ENCODE data around the gene MAPK8IP2. TPM values are rescaled to one million over a fixed set of nuclear protein-coding genes. Genes with fewer than 3 reads are reported as not detected.

MAPK8IP2 gene
- total RNA-seq, 4 donors from 2014 or later = 1.3 to 2.9 (median 1.7) TPM

DNA sequence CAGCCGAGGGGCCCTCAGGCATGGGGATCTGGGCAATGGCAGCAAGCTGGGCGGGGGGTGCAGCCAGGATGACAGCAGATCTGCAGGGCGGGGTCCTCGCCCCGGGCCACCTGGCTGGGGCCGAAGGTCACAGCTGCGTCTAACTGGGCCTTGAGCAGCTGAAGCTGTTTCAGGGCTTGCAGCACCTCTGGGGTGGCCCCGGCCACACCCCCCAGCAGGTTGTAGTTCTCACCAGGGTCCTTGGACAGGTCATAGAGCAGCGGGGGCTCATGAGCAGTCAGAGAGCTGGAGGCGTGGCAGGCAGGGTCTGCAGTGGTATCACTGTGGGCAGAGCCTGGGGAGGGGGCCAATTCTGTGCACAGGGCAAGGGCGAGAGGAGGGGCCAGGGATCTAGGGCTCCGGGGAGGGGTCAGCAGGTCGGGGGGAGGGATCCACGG, 24.6 kb downstream of the MAPK8IP2 start:
- peaks cover 4 to 24% (median 14%) of the 10 kb centered on the region in 3 donors for H3K36me3 ChIP-seq
- H3K27me3 ChIP-seq = peaks cover 0 to 10% (median 0%) of the 10 kb centered on the region in 4 donors
- no peak for TF ChIP-seq POLR2A (IDR thresholded peaks at IDR 0.05)
- TF ChIP-seq, protein P1, sequence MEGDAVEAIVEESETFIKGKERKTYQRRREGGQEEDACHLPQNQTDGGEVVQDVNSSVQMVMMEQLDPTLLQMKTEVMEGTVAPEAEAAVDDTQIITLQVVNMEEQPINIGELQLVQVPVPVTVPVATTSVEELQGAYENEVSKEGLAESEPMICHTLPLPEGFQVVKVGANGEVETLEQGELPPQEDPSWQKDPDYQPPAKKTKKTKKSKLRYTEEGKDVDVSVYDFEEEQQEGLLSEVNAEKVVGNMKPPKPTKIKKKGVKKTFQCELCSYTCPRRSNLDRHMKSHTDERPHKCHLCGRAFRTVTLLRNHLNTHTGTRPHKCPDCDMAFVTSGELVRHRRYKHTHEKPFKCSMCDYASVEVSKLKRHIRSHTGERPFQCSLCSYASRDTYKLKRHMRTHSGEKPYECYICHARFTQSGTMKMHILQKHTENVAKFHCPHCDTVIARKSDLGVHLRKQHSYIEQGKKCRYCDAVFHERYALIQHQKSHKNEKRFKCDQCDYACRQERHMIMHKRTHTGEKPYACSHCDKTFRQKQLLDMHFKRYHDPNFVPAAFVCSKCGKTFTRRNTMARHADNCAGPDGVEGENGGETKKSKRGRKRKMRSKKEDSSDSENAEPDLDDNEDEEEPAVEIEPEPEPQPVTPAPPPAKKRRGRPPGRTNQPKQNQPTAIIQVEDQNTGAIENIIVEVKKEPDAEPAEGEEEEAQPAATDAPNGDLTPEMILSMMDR (IDR thresholded peaks at IDR 0.05) = no peak
- H3K9me3 ChIP-seq = no peaks in the 10 kb centered on the region
- H3K4me1 ChIP-seq = peaks cover 35 to 64% (median 41%) of the 10 kb centered on the region in 3 donors
- H3K4me3 ChIP-seq = no peak overlapping the region
- 64 to 81% methylated on average over 3 to 4 of the region's 14 CpGs for WGBS, 2 donors
- intact Hi-C loops (cut with DNase I) = no loop called here
- DNase-seq = no peak
- H3K27ac ChIP-seq = no peak overlapping the region

DNA sequence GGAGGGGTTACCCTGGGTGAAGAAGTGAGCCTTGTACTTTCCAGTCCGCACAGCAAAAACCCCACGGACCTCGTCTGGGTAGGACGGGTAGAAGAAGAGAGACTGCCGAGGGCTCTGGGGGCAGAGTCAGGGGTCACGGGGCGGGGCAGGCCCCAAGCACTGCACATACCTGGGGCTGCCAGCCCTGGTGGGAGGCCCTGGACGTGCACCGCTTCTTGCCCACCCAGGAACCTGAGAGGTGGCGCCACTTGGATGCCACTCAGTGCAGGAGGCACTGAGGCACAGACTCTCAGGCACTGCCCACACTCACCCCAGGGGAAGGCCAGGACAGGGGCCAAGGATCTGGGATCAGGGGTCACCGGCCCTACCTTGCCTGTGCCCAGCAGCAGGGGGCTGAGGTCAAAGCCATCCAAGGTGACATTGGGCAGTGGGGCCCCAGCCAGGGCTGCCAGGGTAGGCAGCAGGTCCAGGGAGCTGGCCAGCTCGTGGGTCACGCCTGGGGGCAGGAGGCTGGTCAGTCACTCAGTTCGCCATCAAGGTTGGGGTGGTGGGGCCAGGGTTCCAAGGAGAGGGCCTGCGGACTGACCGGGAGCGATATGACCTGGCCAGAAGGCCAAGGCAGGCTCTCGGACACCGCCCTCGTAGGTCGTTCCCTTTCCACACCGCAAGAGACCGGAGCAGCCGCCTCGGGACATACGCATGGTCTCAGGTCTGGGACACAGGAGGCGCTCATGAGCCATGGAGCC, 25.1 kb downstream of the MAPK8IP2 start:
- Histone ChIP-seq H3K27ac (no peak overlapping the region), H3K4me1 (peaks cover 32 to 62% (median 37%) of the 10 kb centered on the region in 3 donors), H3K9me3 (no peaks in the 10 kb centered on the region), H3K36me3 (peaks cover 4 to 24% (median 14%) of the 10 kb centered on the region in 3 donors), H3K4me3 (no peak overlapping the region), H3K27me3 (peaks cover 0 to 8% (median 0%) of the 10 kb centered on the region in 4 donors)
- intact Hi-C loops (cut with DNase I) = no loop called here
- 80 to 90% methylated on average over 2 to 6 of the region's 27 CpGs for WGBS, 2 donors
- TF ChIP-seq, protein P1 (IDR thresholded peaks at IDR 0.05) = no peak
- TF ChIP-seq POLR2A (IDR thresholded peaks at IDR 0.05) = no peak
- DNase-seq = no peak

DNA sequence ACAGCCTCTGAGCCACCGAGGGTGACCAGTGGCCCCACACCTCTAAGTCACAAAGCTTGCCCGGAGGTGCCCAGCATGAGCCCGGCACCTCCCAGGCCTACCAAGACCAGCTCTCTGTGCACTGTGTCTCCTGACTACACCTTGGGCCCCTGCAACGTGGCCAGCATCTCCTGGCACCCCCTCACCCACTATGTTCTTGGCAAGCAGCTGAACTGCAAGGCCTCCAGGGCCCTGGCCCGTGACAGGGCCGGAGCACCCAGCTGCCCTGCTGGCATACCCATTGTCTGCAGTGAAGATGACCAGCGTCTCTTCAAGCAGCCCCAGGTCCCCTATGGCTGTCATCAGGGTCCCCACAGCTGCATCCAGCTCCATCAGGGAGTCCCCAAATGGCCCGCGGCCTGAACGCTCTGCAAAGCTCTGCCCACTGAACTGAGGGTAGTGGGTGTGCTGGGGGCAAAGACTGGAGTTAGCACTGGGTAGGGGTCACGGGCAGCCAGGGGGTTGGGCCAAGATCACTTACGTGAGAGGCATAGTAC, 25.8 kb downstream of the MAPK8IP2 start:
- Histone ChIP-seq H3K4me3 (peak overlapping the region in 1 of 4 donors; percentile 93), H3K36me3 (peaks cover 4 to 24% (median 14%) of the 10 kb centered on the region in 3 donors), H3K4me1 (peaks cover 27 to 56% (median 31%) of the 10 kb centered on the region in 3 donors), H3K9me3 (no peaks in the 10 kb centered on the region), H3K27ac (no peak overlapping the region), H3K27me3 (peaks cover 0 to 2% (median 0%) of the 10 kb centered on the region in 4 donors)
- 71 to 89% methylated on average over 3 to 4 of the region's 12 CpGs for WGBS, 2 donors
- no peak for DNase-seq
- intact Hi-C loops (cut with DNase I) = no loop called here
- no peak for TF ChIP-seq POLR2A (IDR thresholded peaks at IDR 0.05)
- TF ChIP-seq, protein P1 (IDR thresholded peaks at IDR 0.05) = no peak

DNA sequence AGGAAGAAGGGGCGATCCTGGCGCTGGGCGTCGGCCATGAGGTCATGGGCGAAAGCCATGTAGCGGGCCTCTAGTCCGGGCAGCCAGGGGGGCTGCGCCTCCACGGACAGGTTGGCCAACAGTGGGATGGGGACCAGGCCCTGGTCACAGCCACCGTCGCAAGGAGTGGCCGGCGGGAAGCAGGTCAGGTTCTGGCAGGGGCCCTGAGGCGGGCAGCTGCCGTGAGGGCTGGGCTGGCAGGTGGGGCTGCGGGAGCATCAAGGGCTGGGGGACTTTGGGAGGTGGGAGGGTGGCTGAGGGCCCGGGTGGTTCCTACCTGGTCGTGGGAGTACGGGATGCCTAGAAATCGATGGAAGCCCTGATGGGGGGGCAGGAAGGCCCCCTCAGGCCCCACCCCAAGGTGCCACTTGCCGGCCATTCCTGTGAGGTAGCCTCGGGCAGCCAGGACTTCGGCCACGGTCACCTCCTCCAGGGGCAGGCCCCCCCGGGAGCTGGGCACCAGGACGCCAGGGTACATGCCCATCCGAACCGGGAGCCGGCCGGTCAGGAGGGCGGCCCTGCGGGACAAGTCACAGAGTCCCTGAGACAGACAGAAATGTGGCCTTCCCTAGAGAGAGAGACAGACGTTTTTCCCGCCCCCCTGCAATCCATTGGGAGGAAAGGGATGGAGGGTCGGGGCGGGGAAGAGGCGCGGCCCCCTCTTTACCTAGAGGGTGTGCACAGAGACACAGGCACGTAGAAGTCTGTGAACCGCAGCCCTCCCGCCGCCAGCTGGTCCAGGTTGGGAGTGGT, 26.5 kb downstream of the MAPK8IP2 start:
- no peaks in the 10 kb centered on the region for H3K27me3 ChIP-seq
- peaks cover 24 to 49% (median 26%) of the 10 kb centered on the region in 3 donors for H3K4me1 ChIP-seq
- peaks cover 4 to 24% (median 14%) of the 10 kb centered on the region in 3 donors for H3K36me3 ChIP-seq
- TF ChIP-seq, protein P1 (IDR thresholded peaks at IDR 0.05) = no peak
- no peak for DNase-seq
- peak overlapping the region; percentile 83 to 95 (median 91) for H3K4me3 ChIP-seq
- 53 to 75% methylated on average over 14 to 21 of the region's 42 CpGs for WGBS, 2 donors
- intact Hi-C loops (cut with DNase I) = no loop called here
- H3K9me3 ChIP-seq = no peaks in the 10 kb centered on the region
- H3K27ac ChIP-seq = peak overlapping the region; percentile 88 to 94 (median 92)

Measured in esophagus squamous epithelium (tissue), 5 donors.